Transverse colon (tissue), 4 donors: ENCODE results near the gene PMAIP1.

Experiments used
- POLR2A ChIP-seq: fragments of 450-650 bp; IDR thresholded peaks from one replicate; pipeline ENCODE4 v1.6.1; 2016; ENCODE audit warnings: antibody characterized with exemption, mild to moderate bottlenecking, moderate library complexity
- POLR2AphosphoS5 ChIP-seq, 3 donors: sonication (generic); formaldehyde crosslinking; IDR thresholded peaks; one replicate each; pipeline ENCODE4 v1.6.1; 2016; ENCODE audit warnings: antibody characterized with exemption in 3 of 3
- TF ChIP-seq, protein P1 (sequence below), 5 experiments: fragments of 200-600 bp in 3 of 5; fragments of 450-650 bp in 2 of 5; sonication (generic) in 3 of 5; IDR thresholded peaks; 1 replicate in 2 of 5; 2 replicates in 3 of 5; pipeline ENCODE4 v1.5.1; 2016 to 2017; ENCODE audit warnings: antibody characterized with exemption in 5 of 5, inconsistent platforms in 3 of 5, mild to moderate bottlenecking in 2 of 5, moderate library complexity in 1 of 5

DNA sequence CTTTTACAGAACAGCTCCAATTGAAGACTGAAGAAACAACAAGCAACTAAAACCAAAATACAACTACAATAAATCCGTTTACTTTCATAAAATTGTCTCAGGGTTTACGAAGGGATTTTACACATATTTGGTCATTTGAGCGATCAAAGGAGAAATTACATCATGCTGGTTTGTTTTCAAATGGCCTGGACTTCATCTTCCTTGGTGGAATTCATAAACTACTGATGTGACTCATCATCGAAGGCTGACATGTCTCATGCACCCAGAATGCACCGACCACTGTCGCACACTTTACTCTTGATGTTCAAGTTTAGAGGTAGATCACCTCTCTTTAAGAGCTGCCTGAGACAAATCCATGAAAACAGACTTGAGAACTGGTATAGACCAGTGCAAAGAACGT, 25.6 kb upstream of the PMAIP1 start:
- TF ChIP-seq, protein P1, sequence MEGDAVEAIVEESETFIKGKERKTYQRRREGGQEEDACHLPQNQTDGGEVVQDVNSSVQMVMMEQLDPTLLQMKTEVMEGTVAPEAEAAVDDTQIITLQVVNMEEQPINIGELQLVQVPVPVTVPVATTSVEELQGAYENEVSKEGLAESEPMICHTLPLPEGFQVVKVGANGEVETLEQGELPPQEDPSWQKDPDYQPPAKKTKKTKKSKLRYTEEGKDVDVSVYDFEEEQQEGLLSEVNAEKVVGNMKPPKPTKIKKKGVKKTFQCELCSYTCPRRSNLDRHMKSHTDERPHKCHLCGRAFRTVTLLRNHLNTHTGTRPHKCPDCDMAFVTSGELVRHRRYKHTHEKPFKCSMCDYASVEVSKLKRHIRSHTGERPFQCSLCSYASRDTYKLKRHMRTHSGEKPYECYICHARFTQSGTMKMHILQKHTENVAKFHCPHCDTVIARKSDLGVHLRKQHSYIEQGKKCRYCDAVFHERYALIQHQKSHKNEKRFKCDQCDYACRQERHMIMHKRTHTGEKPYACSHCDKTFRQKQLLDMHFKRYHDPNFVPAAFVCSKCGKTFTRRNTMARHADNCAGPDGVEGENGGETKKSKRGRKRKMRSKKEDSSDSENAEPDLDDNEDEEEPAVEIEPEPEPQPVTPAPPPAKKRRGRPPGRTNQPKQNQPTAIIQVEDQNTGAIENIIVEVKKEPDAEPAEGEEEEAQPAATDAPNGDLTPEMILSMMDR (IDR thresholded peaks at IDR 0.05) = no peak
- TF ChIP-seq POLR2A (no peak), POLR2AphosphoS5 (IDR thresholded peaks at IDR 0.05) (peak in 2 of 3 donors; percentile 13 to 36)
